Upper lobe of left lung (tissue), 4 donors: Measurements from ENCODE around the gene PTPRD.

Experiments used
- EP300 ChIP-seq, 4 donors: sonication (generic); formaldehyde crosslinking; IDR thresholded peaks; one replicate each; pipeline ENCODE4 v1.5.1; 2017; ENCODE audit warnings: antibody characterized with exemption in 4 of 4, control low read depth in 2 of 4
- POLR2A ChIP-seq, 4 donors: fragments of 450-650 bp; IDR thresholded peaks; one replicate each; pipeline ENCODE4 v1.5.1; 2016 to 2017; ENCODE audit warnings: antibody characterized with exemption in 4 of 4, mild to moderate bottlenecking in 2 of 4
- POLR2AphosphoS5 ChIP-seq, 2 donors: sonication (generic); formaldehyde crosslinking; IDR thresholded peaks; one replicate each; pipeline ENCODE4 v1.5.1; 2017; ENCODE audit warnings: antibody characterized with exemption in 2 of 2

DNA sequence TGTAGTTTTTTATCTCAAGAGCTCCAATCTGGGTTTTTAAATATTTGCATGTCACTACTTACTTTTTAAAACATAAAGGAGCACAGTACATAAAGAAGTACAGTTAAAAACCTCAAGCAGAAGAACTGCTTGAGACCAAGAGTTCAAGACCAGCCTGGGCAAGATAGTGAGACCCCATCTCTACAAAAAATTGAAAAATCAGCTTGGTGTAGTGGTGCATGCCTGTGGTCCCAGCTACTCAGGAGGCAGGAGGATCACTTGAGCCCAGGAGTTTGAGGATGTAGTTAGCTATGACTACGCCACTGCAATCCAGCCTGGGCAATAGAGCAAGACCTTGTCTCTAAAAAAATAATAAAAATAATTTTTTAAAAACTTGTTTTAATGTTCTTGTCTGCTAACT is 1840.5 kb downstream of the PTPRD start:
- no peak for TF ChIP-seq EP300 (IDR thresholded peaks at IDR 0.05)
- no peak for TF ChIP-seq POLR2A (IDR thresholded peaks at IDR 0.05)
- TF ChIP-seq POLR2AphosphoS5 (IDR thresholded peaks at IDR 0.05): no peak
